Keratinocyte (primary cell): ENCODE data around the gene CD68.

Experiments used
- CTCF ChIP-seq, 3 experiments: IDR thresholded peaks in 1 of 3; conservative IDR thresholded peaks in 1 of 3; optimal IDR thresholded peaks in 1 of 3; 2 replicates in 2 of 3; 3 replicates in 1 of 3; pipeline versions ENCODE3 to v1.5.1; 2011; ENCODE audit warnings: low read length in 3 of 3, mild to moderate bottlenecking in 3 of 3, moderate library complexity in 2 of 3, control low read depth in 1 of 3, inconsistent platforms in 1 of 3; ENCODE audit not compliant: insufficient read depth in 2 of 3; ENCODE audit errors: extremely low read depth in 1 of 3
- EZH2 ChIP-seq: IDR thresholded peaks from one replicate; pipeline ENCODE4 v1.6.1; 2012; ENCODE audit warnings: inconsistent platforms, mild to moderate bottlenecking, low read length, moderate library complexity

DNA sequence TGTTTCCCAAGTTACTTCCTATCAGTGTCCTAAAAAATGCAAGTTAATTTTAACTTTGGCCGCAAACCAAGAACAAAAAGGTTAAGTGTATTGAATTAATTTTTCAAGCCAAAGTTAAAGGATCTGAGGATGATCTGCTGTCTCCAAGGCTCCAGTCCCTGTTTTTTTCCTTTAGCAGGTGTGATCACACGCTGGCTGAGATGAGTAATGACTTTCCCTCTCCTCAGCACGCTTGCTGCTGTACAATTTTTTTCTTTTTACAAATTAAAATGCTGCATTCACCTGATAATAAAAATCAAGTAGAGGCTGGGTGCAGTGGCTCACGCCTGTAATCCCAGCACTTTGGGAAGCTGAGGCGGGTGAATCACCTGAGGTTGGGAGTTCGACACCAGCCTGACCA lies 34.5 kb upstream of the CD68 start:
- TF ChIP-seq CTCF (optimal IDR thresholded peaks at IDR 0.05 in 1 of 3, IDR thresholded peaks at IDR 0.05 in 1 of 3, conservative IDR thresholded peaks at IDR 0.05 in 1 of 3; ENCODE audit: extremely low read depth in 1 of 3, insufficient read depth in 2 of 3, low read length in 3 of 3) (no peak), EZH2 (no peak)
